Neural progenitor cell (in vitro differentiated cells): ENCODE results near the gene EGFR. TPM values are rescaled to one million over a fixed set of nuclear protein-coding genes. Genes with fewer than 3 reads are reported as not detected.

Source experiments
- DNase-seq: peaks from one replicate; pipeline ENCODE4 v3.0.0-alpha.2; 2016; ENCODE audit warnings: low spot score
- H2AFZ ChIP-seq: fragments of 200-600 bp; sonication (generic); replicated peaks from 2 replicates; pipeline ENCODE4 v1.6.1; 2016; ENCODE audit warnings: antibody characterized with exemption
- H3F3A ChIP-seq: fragments of 200-600 bp; sonication (generic); 2 replicates; pipeline ENCODE4 v1.6.1; 2016; ENCODE audit warnings: antibody characterized with exemption, low read depth
- H3K27ac ChIP-seq: fragments of 200-600 bp; sonication (generic); 2 replicates; pipeline ENCODE4 v1.5.1; 2016; ENCODE audit warnings: mild to moderate bottlenecking
- H3K27me3 ChIP-seq: fragments of 200-600 bp; sonication (generic); 2 replicates; pipeline ENCODE4 v1.6.1; 2016; ENCODE audit warnings: mild to moderate bottlenecking, moderate library complexity
- H3K36me3 ChIP-seq: fragments of 200-600 bp; sonication (generic); 2 replicates; pipeline ENCODE4 v1.5.1; 2016
- H3K4me1 ChIP-seq: fragments of 200-600 bp; sonication (generic); 2 replicates; pipeline ENCODE4 v1.6.1; 2016; ENCODE audit warnings: mixed run types
- H3K4me2 ChIP-seq: fragments of 200-600 bp; sonication (generic); 2 replicates; pipeline ENCODE4 v1.6.1; 2016
- H3K4me3 ChIP-seq: fragments of 200-600 bp; sonication (generic); 2 replicates; pipeline ENCODE4 v1.5.1; 2016
- H3K79me2 ChIP-seq: fragments of 200-600 bp; sonication (generic); 2 replicates; pipeline ENCODE4 v1.6.1; 2016; ENCODE audit warnings: low read depth
- H3K9ac ChIP-seq: fragments of 200-600 bp; sonication (generic); 2 replicates; pipeline ENCODE4 v1.6.1; 2016
- H3K9me3 ChIP-seq: fragments of 200-600 bp; sonication (generic); 2 replicates; pipeline ENCODE4 v1.5.1; 2016; ENCODE audit warnings: low read depth
- H4K20me1 ChIP-seq: fragments of 200-600 bp; sonication (generic); 2 replicates; pipeline ENCODE4 v1.6.1; 2016; ENCODE audit warnings: low read depth
- H3K27ac Mint-ChIP-seq: 3 replicates; pipeline ENCODE4 v1.8.0; 2021; ENCODE audit warnings: mixed read lengths
- H3K27me3 Mint-ChIP-seq: 2 replicates; pipeline ENCODE4 v1.8.0; 2022; ENCODE audit warnings: low read depth, mild to moderate bottlenecking, inconsistent platforms, moderate library complexity, mixed read lengths; ENCODE audit not compliant: insufficient read depth
- H3K36me3 Mint-ChIP-seq: 3 replicates; pipeline ENCODE4 v1.8.0; 2021; ENCODE audit warnings: mixed read lengths
- H3K4me1 Mint-ChIP-seq: 3 replicates; pipeline ENCODE4 v1.8.0; 2021; ENCODE audit warnings: mixed read lengths
- H3K4me3 Mint-ChIP-seq: 3 replicates; pipeline ENCODE4 v1.8.0; 2021; ENCODE audit warnings: mild to moderate bottlenecking, moderate library complexity, mixed read lengths
- H3K9me3 Mint-ChIP-seq: 3 replicates; pipeline ENCODE4 v1.8.0; 2020; ENCODE audit warnings: mixed read lengths
- EZH2 ChIP-seq: fragments of 200-600 bp; sonication (generic); IDR thresholded peaks from 2 replicates; pipeline ENCODE4 v1.6.1; 2017; ENCODE audit warnings: antibody characterized with exemption, mild to moderate bottlenecking, moderate library complexity
- EZH2phosphoT487 ChIP-seq: fragments of 200-600 bp; sonication (generic); IDR thresholded peaks from 2 replicates; pipeline ENCODE4 v1.6.1; 2017; ENCODE audit warnings: antibody characterized with exemption
- total RNA-seq: library from RNA; depleted of rRNA; stranded (reverse); fragments of >200 nt; gene quantifications from 2 replicates; pipeline ENCODE4 v1.2.3, GENCODE V29; 2015; ENCODE audit warnings: low replicate concordance
- TF ChIP-seq, protein P1 (sequence below): fragments of 200-600 bp; sonication (generic); IDR thresholded peaks from 2 replicates; pipeline ENCODE4 v1.5.1; 2017; ENCODE audit warnings: antibody characterized with exemption, mild to moderate bottlenecking

The EGFR gene
- total RNA-seq, 1 donor from 2014 or later: 4.6 TPM

DNA sequence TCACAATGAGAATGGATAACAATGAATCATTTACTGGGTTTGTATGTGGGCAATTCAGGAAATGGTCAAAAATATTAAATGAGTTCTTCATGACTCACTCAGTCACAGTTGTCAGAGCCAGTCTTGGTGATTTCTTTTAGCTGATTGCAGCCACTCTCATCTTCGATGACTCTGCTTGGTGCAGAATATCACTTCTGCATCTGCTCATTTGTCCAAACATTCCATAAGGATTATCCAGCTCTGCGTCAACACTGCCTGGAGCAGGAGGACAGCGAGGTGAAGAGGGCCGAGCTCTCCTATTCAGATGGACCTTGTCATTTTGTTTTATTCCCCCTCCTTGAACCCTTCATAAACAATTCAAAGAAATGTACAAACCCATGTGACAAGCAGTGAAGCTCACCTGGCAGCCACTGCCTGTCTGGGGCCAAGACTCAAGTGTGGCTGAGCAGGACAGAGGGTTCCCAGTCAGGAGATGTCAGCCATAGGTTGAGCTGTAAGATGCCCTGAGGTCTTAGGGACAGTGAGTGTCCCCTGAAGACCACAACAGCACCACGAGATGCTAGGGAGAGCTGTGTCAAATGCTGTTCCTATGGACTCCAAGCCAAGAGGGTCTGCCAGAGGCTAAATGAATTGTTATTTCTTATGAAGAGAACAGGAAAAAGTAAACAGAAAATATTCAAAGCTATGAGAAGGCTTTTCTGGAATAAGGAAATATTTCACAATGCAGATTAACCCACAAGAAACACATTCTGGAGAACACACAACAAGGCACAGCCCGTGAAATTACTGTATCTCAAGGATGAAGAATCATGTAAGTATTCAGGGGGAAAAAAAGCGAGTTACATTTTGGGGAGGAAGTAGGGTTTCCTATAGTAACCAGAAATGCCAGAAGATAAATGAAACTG lies 33.1 kb upstream of the EGFR start:
- no peaks in the 10 kb centered on the region for H3K27me3 ChIP-seq
- Mint-ChIP-seq H3K9me3 (peaks cover 2% of the 10 kb centered on the region), H3K4me1 (no peaks in the 10 kb centered on the region), H3K27ac (no peak overlapping the region), H3K4me3 (no peak overlapping the region), H3K36me3 (no peaks in the 10 kb centered on the region), H3K27me3 (no peaks in the 10 kb centered on the region)
- H3K4me1 ChIP-seq: no peaks in the 10 kb centered on the region
- TF ChIP-seq EZH2 (no peak), EZH2phosphoT487 (no peak)
- TF ChIP-seq, protein P1, sequence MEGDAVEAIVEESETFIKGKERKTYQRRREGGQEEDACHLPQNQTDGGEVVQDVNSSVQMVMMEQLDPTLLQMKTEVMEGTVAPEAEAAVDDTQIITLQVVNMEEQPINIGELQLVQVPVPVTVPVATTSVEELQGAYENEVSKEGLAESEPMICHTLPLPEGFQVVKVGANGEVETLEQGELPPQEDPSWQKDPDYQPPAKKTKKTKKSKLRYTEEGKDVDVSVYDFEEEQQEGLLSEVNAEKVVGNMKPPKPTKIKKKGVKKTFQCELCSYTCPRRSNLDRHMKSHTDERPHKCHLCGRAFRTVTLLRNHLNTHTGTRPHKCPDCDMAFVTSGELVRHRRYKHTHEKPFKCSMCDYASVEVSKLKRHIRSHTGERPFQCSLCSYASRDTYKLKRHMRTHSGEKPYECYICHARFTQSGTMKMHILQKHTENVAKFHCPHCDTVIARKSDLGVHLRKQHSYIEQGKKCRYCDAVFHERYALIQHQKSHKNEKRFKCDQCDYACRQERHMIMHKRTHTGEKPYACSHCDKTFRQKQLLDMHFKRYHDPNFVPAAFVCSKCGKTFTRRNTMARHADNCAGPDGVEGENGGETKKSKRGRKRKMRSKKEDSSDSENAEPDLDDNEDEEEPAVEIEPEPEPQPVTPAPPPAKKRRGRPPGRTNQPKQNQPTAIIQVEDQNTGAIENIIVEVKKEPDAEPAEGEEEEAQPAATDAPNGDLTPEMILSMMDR: no peak
- H3K79me2 ChIP-seq: no peaks in the 10 kb centered on the region
- H3K9me3 ChIP-seq: no peaks in the 10 kb centered on the region
- H3F3A ChIP-seq: no peaks in the 10 kb centered on the region
- no peak overlapping the region for H3K4me2 ChIP-seq
- H2AFZ ChIP-seq: no peak overlapping the region
- no peak overlapping the region for H3K9ac ChIP-seq
- DNase-seq: no peak
- H3K27ac ChIP-seq: no peak overlapping the region
- H3K36me3 ChIP-seq: no peaks in the 10 kb centered on the region
- H3K4me3 ChIP-seq: no peak overlapping the region
- no peaks in the 10 kb centered on the region for H4K20me1 ChIP-seq

DNA sequence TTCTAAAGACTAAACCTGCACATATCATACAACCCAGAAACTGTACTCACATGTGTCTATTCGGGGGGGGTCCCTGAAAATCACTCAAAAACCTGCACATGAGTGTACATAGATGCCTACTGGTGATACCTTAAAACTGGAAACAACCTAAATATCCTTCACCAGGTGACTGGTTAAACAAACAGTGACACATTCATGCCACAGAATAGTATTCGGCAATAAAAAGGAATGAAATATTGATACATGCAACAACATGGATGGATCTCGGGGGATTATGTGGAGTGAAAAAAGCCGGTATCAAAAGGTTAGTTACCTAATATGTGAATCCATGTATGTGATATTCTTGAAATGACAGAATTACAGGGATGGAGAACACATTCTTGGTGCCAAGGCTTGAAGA lies 32.1 kb upstream of the EGFR start:
- Histone ChIP-seq H4K20me1 (no peaks in the 10 kb centered on the region), H2AFZ (no peak overlapping the region), H3K9ac (no peak overlapping the region), H3K4me3 (no peak overlapping the region), H3K9me3 (no peaks in the 10 kb centered on the region), H3K27me3 (no peaks in the 10 kb centered on the region), H3K36me3 (no peaks in the 10 kb centered on the region), H3K27ac (no peak overlapping the region), H3F3A (no peaks in the 10 kb centered on the region), H3K4me2 (no peak overlapping the region), H3K79me2 (no peaks in the 10 kb centered on the region), H3K4me1 (no peaks in the 10 kb centered on the region)
- H3K27ac Mint-ChIP-seq: no peak overlapping the region
- H3K4me1 Mint-ChIP-seq: no peaks in the 10 kb centered on the region
- peaks cover 2% of the 10 kb centered on the region for H3K9me3 Mint-ChIP-seq
- no peak for TF ChIP-seq EZH2phosphoT487
- no peak overlapping the region for H3K4me3 Mint-ChIP-seq
- no peaks in the 10 kb centered on the region for H3K27me3 Mint-ChIP-seq
- no peak for DNase-seq
- no peaks in the 10 kb centered on the region for H3K36me3 Mint-ChIP-seq

DNA sequence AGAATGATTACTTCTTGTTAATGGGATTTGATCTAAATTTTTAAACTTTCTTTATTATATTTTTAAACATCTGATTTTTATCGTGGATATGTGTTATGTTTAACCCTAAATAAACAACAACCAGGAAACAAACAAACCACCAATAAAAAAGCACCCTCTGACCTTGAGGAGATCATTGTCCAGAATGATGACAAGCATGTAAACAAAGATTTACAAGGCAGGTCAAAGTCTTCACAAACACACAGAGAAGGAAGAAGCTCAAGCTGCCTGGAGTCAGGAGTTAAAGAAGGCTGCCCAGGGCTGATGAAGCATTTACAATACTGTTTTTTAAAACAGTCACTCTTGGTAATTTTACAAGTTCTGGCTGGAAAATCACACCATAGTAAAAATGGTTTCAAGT lies 31.0 kb upstream of the EGFR start:
- Mint-ChIP-seq H3K27ac (no peak overlapping the region), H3K27me3 (no peaks in the 10 kb centered on the region), H3K36me3 (no peaks in the 10 kb centered on the region), H3K4me1 (no peaks in the 10 kb centered on the region), H3K9me3 (peaks cover 2% of the 10 kb centered on the region), H3K4me3 (no peak overlapping the region)
- Histone ChIP-seq H3K9me3 (no peaks in the 10 kb centered on the region), H3K4me1 (no peaks in the 10 kb centered on the region), H3K79me2 (no peaks in the 10 kb centered on the region), H3K4me3 (no peak overlapping the region), H3K36me3 (no peaks in the 10 kb centered on the region), H2AFZ (no peak overlapping the region), H3K4me2 (no peak overlapping the region), H3K27me3 (no peaks in the 10 kb centered on the region), H3K9ac (no peak overlapping the region), H4K20me1 (no peaks in the 10 kb centered on the region), H3F3A (no peaks in the 10 kb centered on the region), H3K27ac (no peak overlapping the region)
- TF ChIP-seq EZH2phosphoT487: no peak
- TF ChIP-seq, protein P1: no peak
- no peak for TF ChIP-seq EZH2
- DNase-seq: no peak

DNA sequence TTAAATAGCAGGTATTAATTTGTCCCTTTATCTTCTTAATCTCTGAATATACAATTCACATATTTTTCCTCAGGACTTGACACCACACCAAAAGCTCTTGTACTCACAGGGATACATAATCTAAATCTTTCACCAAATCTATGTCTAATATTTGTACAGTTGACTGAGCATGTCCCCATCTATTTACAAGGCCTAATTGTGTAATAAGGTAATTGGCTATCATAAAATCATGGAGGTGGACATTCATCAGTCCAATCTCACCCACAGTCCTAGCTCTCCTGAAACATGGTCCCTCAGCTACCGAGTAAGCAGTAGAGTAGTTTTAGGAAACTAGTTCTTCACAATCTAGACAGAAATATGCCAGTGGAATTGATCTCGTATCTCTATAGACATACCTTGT lies 30.3 kb upstream of the EGFR start:
- Histone ChIP-seq H3K79me2 (no peaks in the 10 kb centered on the region), H3K27me3 (no peaks in the 10 kb centered on the region), H3K27ac (no peak overlapping the region), H3K36me3 (no peaks in the 10 kb centered on the region), H3K4me2 (no peak overlapping the region), H3K4me3 (no peak overlapping the region), H3F3A (no peaks in the 10 kb centered on the region), H3K9ac (no peak overlapping the region), H3K9me3 (no peaks in the 10 kb centered on the region), H4K20me1 (no peaks in the 10 kb centered on the region), H3K4me1 (no peaks in the 10 kb centered on the region), H2AFZ (no peak overlapping the region)
- no peak for DNase-seq
- Mint-ChIP-seq H3K9me3 (peaks cover 2% of the 10 kb centered on the region), H3K4me1 (no peaks in the 10 kb centered on the region), H3K27me3 (no peaks in the 10 kb centered on the region), H3K4me3 (no peak overlapping the region), H3K36me3 (no peaks in the 10 kb centered on the region), H3K27ac (no peak overlapping the region)
- TF ChIP-seq, protein P1: no peak
- TF ChIP-seq EZH2: no peak
- TF ChIP-seq EZH2phosphoT487: no peak
